Neural cell (in vitro differentiated cells): ENCODE results near the gene MIAT. TPM values are rescaled to one million over a fixed set of nuclear protein-coding genes. Genes with fewer than 3 reads are reported as not detected.

Experiments used
- H2AFZ ChIP-seq: fragments of 200-600, 300-800 bp; sonication (generic), shearing (Covaris generic); 2 replicates; pipeline ENCODE4 v1.6.0; 2014; ENCODE audit warnings: low read depth, mild to moderate bottlenecking, antibody characterized with exemption, low read length, moderate library complexity
- H3F3A ChIP-seq: fragments of 200-600 bp; shearing (Covaris generic); 2 replicates; pipeline ENCODE4 v1.6.1; 2016; ENCODE audit warnings: mild to moderate bottlenecking, moderate library complexity, mixed read lengths, antibody characterized with exemption, low read length; ENCODE audit not compliant: insufficient read depth, poor library complexity, severe bottlenecking
- H3K27ac ChIP-seq: fragments of 200-600, 300-800 bp; sonication (generic), shearing (Covaris generic); 2 replicates; pipeline ENCODE4 v1.5.1; 2014; ENCODE audit warnings: mild to moderate bottlenecking, low read length, moderate library complexity
- H3K27me3 ChIP-seq: fragments of 300-800, 200-600 bp; sonication (generic), shearing (Covaris generic); 2 replicates; pipeline ENCODE4 v1.6.0; 2014; ENCODE audit warnings: mild to moderate bottlenecking, low read depth, low read length, moderate library complexity; ENCODE audit not compliant: insufficient read depth
- H3K36me3 ChIP-seq: fragments of 300-800, 200-600 bp; sonication (generic), shearing (Covaris generic); 2 replicates; pipeline ENCODE4 v1.5.1; 2014; ENCODE audit warnings: mild to moderate bottlenecking, antibody characterized with exemption, low read length, moderate library complexity; ENCODE audit not compliant: insufficient read depth
- H3K4me2 ChIP-seq: fragments of 300-800, 200-600 bp; sonication (generic), shearing (Covaris generic); 2 replicates; pipeline ENCODE4 v1.6.0; 2014; ENCODE audit warnings: mild to moderate bottlenecking, low read length
- H3K4me3 ChIP-seq: fragments of 300-800, 200-600 bp; sonication (generic), shearing (Covaris generic); 2 replicates; pipeline ENCODE4 v1.5.1; 2014; ENCODE audit warnings: mild to moderate bottlenecking, low read length, moderate library complexity
- H3K79me2 ChIP-seq: fragments of 200-600 bp; shearing (Covaris generic); replicated peaks from 2 replicates; pipeline ENCODE4 v1.6.0; 2014; ENCODE audit warnings: mild to moderate bottlenecking, low read length, moderate library complexity; ENCODE audit not compliant: insufficient read depth
- H3K9ac ChIP-seq: fragments of 300-800, 200-600 bp; sonication (generic), shearing (Covaris generic); 2 replicates; pipeline ENCODE4 v1.6.1; 2016; ENCODE audit warnings: mild to moderate bottlenecking, low read length, mixed read lengths
- H3K9me2 ChIP-seq: fragments of 200-600 bp; shearing (Covaris generic); 2 replicates; pipeline ENCODE4 v1.6.1; 2016; ENCODE audit warnings: mild to moderate bottlenecking, low read length, mixed read lengths; ENCODE audit not compliant: insufficient read depth
- H3K9me3 ChIP-seq: fragments of 200-600, 300-800 bp; sonication (generic), shearing (Covaris generic); 2 replicates; pipeline ENCODE4 v1.6.1; 2016; ENCODE audit warnings: mild to moderate bottlenecking, mixed run types, low read length, moderate library complexity, mixed read lengths
- H4K20me1 ChIP-seq: fragments of 200-600 bp; shearing (Covaris generic); 2 replicates; pipeline ENCODE4 v1.6.1; 2016; ENCODE audit warnings: mild to moderate bottlenecking, mixed run types; ENCODE audit not compliant: insufficient read depth
- EP300 ChIP-seq: fragments of 450-650 bp; conservative IDR thresholded peaks from 2 replicates; pipeline ENCODE4 v1.6.1; 2014; ENCODE audit warnings: antibody characterized with exemption, mild to moderate bottlenecking, moderate library complexity; ENCODE audit not compliant: poor library complexity, severe bottlenecking
- EZH2 ChIP-seq: fragments of 200-600, 300-800 bp; shearing (Covaris generic), sonication (generic); IDR thresholded peaks from 2 replicates; pipeline ENCODE4 v1.6.1; 2014; ENCODE audit warnings: antibody characterized with exemption, low read length, borderline replicate concordance, mild to moderate bottlenecking; ENCODE audit not compliant: insufficient read depth, poor library complexity, severe bottlenecking
- MXI1 ChIP-seq: fragments of 450-650 bp; conservative IDR thresholded peaks from 2 replicates; pipeline ENCODE4 v1.6.1; 2014; ENCODE audit warnings: antibody characterized with exemption, mild to moderate bottlenecking; ENCODE audit not compliant: poor library complexity, severe bottlenecking
- POLR2AphosphoS5 ChIP-seq: IDR thresholded peaks from 2 replicates; pipeline ENCODE4 v1.6.1; 2012
- RAD21 ChIP-seq: fragments of 450-650 bp; conservative IDR thresholded peaks from 2 replicates; pipeline ENCODE4 v1.6.1; 2014; ENCODE audit warnings: antibody characterized with exemption, mild to moderate bottlenecking, moderate library complexity
- REST ChIP-seq: IDR thresholded peaks from 2 replicates; pipeline ENCODE4 v1.6.1; 2012; ENCODE audit warnings: borderline replicate concordance
- SMC3 ChIP-seq: fragments of 450-650 bp; conservative IDR thresholded peaks from 2 replicates; pipeline ENCODE4 v1.6.1; 2014; ENCODE audit warnings: antibody characterized with exemption, mild to moderate bottlenecking, moderate library complexity; ENCODE audit not compliant: poor library complexity
- TAF1 ChIP-seq: IDR thresholded peaks from 2 replicates; pipeline ENCODE4 v1.6.1; 2012; ENCODE audit warnings: low read depth
- polyA plus RNA-seq: library from polyadenylated mRNA; depleted of rRNA; stranded (reverse); fragments of >200 nt; gene quantifications from 2 replicates; pipeline ENCODE4 v1.2.3, GENCODE V29; 2014
- small RNA-seq, 3 experiments: library from RNA; depleted of rRNA; stranded (forward); fragments of <200 nt; gene quantifications; one replicate each; pipeline ENCODE3, GENCODE V24; 2012
- TF ChIP-seq, protein P1 (sequence below): fragments of 450-650 bp; IDR thresholded peaks from 2 replicates; pipeline ENCODE4 v1.5.1; 2014; ENCODE audit warnings: antibody characterized with exemption, mild to moderate bottlenecking, moderate library complexity; ENCODE audit not compliant: poor library complexity, severe bottlenecking

The MIAT gene
- polyA plus RNA-seq, 1 donor from 2014 or later, result 529 TPM

DNA sequence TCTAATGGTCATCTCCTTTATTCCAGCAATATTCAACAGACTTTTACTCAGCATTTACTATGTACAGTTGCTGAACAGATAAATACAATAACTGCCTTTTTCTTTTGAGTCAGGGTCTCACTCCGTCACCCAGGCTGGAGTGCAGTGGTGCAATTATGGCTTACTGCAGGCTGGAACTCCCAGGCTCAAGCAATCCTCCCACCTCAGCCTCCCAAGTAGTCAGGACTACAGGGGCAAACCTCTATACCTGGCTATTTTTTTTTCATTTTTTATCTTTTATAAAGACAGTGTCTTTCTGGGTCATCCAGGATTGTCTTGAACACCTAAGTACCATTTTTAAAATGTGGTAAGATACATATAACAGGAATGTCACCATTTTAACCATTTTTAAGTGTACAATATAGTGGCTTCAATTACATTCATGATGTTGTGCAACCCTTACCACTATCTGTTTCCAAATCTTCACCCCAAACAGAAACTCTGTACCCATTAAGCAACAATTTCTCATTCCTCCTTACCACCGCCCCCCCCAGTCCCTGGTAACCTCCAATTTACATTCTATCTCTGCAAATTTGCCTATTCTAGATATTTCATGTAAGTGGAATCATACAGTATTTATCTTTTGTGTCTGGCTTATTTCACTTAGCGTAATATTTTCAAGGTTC, 67.8 kb downstream of the MIAT start:
- Histone ChIP-seq H4K20me1 (no peaks in the 10 kb centered on the region), H3K79me2 (no peaks in the 10 kb centered on the region), H3K4me3 (no peak overlapping the region), H3F3A (no peaks in the 10 kb centered on the region), H3K9me3 (no peaks in the 10 kb centered on the region), H3K9ac (no peak overlapping the region), H3K36me3 (no peaks in the 10 kb centered on the region), H3K9me2 (no peaks in the 10 kb centered on the region), H2AFZ (no peak overlapping the region), H3K27ac (no peak overlapping the region), H3K4me2 (no peak overlapping the region), H3K27me3 (no peaks in the 10 kb centered on the region)
- TF ChIP-seq, protein P1, sequence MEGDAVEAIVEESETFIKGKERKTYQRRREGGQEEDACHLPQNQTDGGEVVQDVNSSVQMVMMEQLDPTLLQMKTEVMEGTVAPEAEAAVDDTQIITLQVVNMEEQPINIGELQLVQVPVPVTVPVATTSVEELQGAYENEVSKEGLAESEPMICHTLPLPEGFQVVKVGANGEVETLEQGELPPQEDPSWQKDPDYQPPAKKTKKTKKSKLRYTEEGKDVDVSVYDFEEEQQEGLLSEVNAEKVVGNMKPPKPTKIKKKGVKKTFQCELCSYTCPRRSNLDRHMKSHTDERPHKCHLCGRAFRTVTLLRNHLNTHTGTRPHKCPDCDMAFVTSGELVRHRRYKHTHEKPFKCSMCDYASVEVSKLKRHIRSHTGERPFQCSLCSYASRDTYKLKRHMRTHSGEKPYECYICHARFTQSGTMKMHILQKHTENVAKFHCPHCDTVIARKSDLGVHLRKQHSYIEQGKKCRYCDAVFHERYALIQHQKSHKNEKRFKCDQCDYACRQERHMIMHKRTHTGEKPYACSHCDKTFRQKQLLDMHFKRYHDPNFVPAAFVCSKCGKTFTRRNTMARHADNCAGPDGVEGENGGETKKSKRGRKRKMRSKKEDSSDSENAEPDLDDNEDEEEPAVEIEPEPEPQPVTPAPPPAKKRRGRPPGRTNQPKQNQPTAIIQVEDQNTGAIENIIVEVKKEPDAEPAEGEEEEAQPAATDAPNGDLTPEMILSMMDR, result no peak
- TF ChIP-seq MXI1, result no peak
- no peak for TF ChIP-seq SMC3
- TF ChIP-seq TAF1, result no peak
- no peak for TF ChIP-seq REST
- no peak for TF ChIP-seq EP300
- TF ChIP-seq POLR2AphosphoS5, result no peak
- no peak for TF ChIP-seq EZH2
- TF ChIP-seq RAD21, result no peak

Small RNA genes lying within 50 kb of the gene (small RNA-seq; reads per million reads assigned to genes)
- 0 reads per million in 3 experiments for gene RF01874

Other genes starting within 250 kb of the MIAT start
- gene ASPHD2, start 228.3 kb upstream of the MIAT start, polyA plus RNA-seq, result 16.7 and 18.7 TPM in 2 replicates
- gene HPS4, start 173.8 kb upstream of the MIAT start, polyA plus RNA-seq, result 51.9 and 54.1 TPM in 2 replicates
- 29.3 and 33.9 TPM in 2 replicates for gene SRRD, start 173.7 kb upstream of the MIAT start, polyA plus RNA-seq
- gene TFIP11, start 145.1 kb upstream of the MIAT start, polyA plus RNA-seq, result 24.9 and 49.8 TPM in 2 replicates
- gene TPST2, start 67.5 kb upstream of the MIAT start, polyA plus RNA-seq, result 16.6 and 20.5 TPM in 2 replicates
- not detected in 2 replicates for gene CRYBB1, start 39.6 kb upstream of the MIAT start, polyA plus RNA-seq
- not detected in 2 replicates for gene CRYBA4, start 35.6 kb upstream of the MIAT start, polyA plus RNA-seq